HG03135 (cell line): ENCODE results near the gene NMD3.

Source experiments
- ATAC-seq: cut with Tn5 transposase; IDR thresholded peaks from one replicate; pipeline ENCODE4 v1.9.1; 2021; ENCODE audit warnings: mild to moderate bottlenecking, moderate library complexity; ENCODE audit not compliant: unreplicated experiment

Gene NMD3

DNA sequence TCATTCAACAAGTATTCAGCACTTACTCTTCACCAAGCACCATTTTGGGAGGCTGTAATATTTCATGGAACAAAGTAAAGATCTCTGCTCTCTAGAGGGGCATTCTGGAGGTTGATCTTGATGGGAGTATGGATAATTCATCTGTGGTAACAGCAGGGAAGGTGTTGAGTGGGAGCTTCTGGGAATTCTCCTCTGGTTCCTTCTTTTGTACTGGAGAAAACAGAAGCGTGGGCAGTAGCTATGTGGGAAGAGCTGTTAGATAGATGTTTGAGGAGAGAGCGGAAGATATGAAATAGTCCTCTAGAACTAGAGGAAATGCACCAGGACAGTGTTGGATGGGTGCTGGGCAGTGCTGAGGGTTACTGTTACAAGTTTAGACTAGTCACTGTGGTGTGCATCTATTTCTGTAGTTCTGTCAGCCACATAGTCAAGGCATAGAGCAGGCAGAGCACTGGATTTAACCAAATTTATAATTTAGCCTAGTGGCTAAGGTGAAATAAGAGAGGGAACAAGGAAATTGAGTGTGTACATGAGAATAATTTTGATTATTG lies 9.6 kb downstream of the NMD3 start:
- no peak for ATAC-seq

DNA sequence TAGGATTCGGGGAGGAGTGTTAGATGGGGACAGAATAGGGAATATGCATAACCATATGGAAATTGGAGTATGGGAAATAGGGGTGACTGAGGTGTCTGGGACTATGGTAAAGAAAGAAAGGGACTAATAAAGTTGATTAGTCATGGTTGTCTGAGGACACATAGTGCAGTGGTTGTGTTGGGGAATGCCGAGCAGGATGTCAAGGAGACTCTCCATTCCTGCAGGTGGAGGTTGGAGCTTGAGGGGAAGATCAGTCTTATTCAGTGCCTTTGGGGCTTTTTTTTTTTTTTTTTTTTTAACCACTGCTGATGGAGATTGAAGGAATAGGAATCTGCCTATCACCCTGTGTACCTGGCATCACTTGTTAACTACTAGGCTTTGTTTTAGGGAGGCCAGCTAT lies 10.8 kb downstream of the NMD3 start:
- no peak for ATAC-seq

DNA sequence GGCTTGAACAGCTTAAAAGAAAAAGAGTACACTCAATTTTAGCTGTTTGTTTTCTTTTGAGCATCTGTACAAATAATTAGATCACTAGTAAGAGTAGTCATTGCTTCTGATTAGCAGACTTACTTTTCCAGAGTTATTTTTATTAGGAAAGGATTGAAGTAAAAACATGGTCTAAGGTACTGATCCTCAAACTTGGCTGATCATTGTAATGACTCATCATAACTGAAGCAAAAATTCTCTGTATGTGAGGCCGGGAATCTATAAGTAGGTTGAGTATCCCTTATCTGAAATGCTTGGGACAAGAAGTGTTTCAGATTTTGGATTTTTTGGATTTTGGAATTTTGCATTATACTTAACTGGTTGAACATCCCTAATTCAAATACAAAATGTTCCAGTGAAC lies 12.4 kb downstream of the NMD3 start:
- no peak for ATAC-seq

DNA sequence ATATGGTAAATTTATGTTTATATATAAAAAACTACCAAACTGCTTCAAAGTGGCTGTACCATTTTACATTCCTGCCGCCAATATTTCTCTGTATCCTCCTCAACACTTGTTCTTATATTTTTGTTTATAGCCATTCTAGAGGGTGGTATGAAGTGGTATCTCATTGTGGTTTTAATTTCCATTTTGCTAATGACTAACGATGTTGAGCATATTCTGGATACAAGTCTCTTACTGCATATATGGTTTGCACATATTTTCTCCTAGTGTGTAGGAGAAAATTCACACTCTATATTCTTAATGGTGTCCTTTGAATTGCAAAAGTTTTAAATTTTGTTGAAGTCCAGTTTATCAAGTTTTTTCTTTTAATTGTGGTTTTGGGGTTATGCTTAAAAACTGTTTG lies 15.1 kb downstream of the NMD3 start:
- ATAC-seq = no peak

DNA sequence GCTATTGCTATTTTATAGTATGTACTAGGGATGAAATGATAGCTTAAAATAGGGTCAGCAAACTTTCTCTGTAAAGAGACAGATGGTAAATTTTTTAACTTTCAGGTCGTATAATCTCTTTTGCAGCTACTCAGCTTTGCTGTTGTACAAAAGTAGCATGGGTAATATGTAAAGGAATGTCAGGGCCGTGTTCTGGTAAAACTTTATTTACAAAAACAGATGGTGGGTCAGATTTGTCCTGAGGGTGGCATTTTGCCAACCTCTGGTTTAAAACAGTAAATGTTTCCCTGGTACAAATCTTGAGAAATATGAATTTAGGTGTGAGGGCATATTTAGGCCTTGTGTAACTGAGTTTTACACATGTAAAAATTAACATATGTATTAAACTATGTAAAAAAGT lies 18.6 kb downstream of the NMD3 start:
- no peak for ATAC-seq

DNA sequence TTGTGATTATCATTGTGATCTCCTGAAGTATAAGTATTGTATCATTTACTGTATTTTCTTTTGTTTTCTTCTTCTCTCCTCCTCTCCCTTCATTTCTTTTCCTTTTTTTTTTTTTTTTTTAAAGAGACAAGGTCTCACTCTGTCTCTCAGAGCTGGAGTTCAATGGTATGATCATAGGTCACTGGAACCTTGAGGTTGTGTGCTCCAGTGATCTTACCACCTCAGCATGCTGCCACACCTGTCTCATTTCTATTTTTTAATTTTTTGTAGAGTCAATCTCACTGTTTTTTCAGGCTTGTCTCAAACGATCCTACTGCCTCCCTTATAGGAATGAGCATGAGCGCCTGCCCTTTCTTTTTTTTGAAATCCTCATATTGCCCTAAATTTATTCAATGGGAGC lies 23.4 kb downstream of the NMD3 start:
- ATAC-seq = no peak

DNA sequence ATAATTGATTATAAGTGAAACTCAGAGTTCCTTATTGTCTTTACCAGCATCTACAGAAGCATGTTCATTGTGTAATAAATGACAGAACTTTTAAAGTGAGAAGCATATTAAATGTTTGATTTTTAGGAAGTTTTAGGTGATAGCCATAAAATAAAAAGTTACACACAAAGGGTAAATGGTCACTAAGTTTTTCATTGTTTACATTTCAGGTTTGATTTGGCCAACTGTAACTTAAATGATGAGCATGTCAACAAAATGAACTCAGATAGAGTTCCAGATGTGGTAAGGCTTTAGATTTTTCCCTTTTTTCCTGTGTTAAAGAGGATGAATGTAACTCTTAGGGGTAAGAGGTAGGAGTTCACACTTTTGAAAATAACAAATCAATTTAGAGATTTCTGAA lies 25.9 kb downstream of the NMD3 start:
- ATAC-seq = no peak

DNA sequence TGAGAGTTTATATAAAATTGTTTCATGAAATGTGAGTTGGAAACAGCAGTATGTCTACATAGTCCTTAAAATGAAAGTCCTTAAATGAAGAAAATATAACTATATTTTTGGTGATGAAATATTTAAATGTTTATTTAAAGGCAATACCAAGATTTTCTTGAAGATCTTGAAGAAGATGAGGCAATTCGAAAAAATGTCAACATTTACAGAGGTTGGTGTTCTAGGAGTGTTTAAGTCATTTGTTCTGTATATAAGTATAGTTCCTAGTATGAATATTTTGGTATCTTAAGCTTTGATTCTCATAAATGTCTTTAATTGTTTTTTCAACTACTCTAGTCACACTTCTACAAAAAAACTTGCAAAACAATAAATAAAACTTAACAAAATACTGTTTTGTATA lies 29.0 kb downstream of the NMD3 start:
- no peak for ATAC-seq

DNA sequence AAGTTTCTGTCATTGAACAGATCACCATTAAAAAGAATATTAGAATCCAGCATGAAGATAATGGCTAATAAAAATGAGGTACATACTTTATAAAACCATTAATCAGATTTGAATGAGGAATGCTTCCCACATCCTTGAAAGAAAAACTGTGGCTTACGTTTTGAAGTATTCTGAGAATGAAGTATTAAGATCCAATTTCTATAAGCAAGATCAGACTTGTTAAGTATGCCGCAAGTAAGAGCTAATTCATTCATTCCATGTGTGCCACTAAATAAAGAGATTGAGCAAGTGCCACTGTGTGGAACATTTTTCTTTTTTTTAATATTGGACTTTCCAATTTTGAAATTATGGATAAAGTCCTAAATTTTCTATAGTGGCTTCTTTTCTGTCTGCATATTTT lies 30.6 kb downstream of the NMD3 start:
- no peak for ATAC-seq

DNA sequence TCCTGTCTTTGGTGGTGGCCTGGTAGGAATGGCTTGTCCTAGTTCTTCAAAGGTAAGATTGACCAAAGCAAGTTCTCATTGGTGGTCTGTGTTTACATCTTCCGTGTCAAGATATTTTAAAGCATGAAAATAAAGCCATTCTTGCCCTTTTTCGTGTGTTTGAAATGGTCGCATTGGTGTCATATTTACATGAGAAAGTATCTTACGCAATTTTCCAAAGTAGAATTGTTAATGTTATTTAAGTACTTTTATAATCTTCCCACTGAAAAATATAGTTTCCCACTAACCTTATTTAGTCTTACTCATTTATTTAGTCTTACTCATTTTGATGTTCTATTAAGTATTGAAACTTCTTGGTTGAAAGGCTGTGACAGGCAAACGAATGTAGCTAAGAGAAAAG lies 31.0 kb downstream of the NMD3 start:
- ATAC-seq = no peak

DNA sequence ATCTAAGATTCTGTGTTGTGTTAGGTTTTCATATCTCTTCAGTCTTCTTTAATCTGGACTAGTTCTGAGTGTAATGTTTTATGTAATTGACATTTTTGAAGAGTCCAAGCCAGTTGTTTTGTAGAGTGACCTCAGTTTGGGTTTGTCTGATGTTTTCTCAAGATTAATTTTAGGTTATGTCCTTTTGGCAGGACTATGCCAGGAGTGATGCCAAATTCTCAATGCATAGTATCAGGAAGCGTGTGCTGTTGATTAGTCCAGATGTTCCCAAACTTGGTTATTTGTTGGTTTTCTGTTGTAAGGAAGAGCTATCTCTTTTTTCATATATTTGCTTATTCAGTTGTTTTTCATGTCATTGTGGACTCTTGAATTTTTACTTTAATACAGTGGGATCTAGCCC lies 32.6 kb downstream of the NMD3 start:
- no peak for ATAC-seq

DNA sequence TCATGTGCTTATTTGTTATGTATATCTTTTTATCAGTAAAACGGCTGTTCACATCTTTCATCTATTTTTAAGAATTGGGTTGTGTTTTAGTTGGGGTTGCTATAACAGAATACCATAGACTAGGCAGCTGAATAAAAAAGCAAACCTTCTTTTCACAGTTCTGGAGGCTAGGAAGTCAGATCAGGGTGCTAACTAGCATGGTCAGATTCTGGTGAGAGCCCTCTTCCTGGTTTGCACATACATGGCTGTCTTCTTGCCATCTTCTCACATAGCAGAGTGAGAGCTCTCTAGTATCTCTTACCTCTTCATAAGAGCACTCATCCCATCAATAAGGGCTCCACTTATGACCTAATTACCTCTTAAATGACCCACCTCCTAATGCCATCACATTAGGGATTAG lies 33.8 kb downstream of the NMD3 start:
- ATAC-seq = no peak

DNA sequence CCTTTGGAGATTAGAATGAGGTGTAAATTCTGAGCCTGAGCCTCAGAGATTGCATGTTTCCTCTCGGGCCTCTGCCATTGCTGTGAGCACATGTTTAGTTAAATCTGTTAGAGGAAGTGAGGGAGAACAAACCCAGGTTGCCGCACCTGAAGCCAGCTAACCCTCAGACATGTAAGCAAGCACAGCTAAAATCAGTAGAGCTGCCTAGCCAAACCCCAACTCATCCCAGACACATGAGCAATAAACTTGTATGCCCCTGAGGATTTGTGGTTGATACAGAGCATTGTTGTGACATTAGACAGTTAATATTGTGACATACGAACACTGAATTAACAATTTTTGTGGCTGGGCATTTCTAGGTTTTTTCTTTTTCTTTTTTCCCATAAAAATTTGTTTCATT lies 41.9 kb downstream of the NMD3 start:
- ATAC-seq = no peak

DNA sequence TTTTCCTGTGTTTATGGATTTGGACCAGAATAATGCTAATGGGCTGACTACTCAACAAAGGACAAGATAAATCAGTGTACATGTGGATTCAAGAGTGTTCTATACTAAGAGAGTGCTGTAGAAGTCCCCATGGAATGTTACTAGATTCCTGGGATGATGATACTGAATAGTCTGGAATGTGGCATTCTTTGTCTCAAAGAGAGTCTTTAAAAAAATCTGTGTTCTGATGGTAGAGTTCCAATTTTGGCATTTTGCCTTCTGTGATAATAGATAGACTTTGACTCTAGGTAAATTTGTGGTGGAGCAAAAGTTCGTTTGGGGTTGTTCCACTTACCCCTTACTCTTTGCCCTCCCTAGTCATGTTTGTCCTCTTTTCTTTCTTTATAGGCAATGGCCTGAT lies 43.7 kb downstream of the NMD3 start:
- no peak for ATAC-seq

DNA sequence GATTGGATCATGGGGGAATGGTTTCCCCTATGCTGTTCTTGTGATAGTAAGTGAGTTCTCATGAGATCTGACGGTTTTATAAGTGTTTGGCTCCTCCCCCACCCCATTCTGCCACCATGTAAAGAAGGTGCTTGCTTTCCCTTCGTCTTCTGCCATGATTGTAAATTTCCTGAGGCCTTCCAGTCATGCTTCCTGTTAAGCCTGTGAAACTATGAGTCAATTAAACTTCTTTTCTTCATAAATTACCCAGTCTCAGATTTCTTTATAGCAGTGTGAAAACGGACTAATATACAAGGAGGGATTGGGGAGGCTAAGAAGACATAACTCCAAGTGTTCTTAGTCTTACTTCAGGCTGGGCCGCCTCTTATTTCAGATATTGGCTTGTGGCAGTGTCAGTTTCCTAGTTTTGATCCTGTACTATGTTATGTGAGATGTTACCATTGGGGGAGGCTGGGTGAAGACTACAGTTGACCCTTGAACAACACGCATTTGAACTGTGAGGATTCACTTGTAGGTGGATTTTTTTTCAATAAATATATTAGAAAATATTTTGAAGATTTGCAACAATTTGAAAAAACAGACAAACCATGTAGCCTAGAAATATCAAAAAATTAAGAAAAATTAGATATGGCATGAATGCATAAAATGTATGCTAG lies 44.9 kb downstream of the NMD3 start:
- ATAC-seq = no peak

DNA sequence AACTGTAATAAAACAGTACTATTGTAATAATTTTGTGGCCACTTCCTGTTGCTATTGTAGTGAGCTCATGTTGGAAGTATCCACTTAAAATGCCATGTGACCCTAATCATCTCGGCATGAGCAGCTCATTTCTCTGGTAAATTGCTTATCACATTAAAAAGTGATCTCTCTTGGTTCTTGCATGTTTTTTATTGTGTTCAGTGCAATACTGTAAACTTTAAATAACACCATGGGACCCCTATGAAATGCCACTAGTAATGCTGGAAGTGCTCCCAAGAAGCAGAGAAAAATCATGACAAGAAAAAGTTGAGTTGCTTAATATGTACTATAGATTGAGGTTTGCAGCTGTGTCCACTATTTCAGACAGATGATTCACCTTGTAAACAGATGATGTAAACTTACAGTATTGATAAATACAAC lies 45.6 kb downstream of the NMD3 start:
- no peak for ATAC-seq

DNA sequence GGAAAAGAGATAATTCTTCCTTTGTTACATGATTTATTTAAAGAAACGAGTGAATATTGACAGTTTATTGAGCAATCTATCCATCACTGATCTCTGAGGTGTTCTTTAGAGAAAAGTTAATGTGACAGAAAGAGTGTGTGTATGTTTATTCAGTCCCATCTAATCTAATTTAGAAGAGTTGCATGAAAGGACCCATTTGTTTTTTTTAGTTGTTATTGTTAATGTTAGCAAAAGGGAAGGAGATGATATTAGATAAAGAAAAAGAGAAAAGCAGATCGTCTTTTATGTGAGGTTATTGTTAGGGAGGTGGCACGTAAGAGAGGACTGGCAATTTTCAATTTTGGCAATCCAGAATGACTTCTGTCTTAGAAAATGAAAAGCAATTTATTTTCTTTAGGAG lies 46.5 kb downstream of the NMD3 start:
- no peak for ATAC-seq

DNA sequence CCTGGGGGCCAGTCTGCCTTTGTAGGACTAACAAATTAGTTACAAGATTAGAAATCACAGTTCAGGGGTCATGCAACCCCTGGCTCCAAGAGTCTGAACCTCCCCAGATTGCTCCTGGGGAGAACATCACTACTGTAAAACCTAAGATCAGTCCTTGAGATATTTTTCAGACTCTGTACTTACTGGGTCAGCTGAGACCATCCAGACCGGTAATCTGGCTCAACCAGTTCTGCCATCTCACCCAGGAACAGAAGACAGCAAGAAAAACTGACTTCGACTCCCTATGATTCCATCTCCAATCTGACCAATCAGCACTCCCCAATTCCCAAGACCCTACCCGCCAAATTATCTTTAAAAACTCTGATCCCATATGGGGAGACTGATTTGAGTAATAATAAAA lies 47.5 kb downstream of the NMD3 start:
- ATAC-seq = no peak

DNA sequence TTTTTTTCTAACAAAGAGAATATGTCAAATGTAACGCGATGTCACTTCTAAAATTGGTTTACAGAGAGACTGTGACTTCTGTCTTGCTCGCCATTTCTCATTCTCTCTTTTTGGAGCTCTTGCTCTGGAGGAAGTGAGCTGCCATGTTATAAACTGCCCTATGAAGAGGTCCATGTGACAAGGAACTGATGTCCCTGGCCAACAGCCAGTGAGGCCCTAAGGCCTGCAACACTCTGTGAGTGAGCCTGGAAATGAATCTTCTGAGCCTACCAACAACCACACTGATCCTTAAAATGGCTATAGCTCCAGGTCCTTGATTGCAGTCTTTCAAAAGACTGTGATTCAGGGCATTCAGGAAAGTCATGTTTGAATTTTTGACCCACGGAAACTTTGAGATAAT lies 49.9 kb downstream of the NMD3 start:
- ATAC-seq = no peak

DNA sequence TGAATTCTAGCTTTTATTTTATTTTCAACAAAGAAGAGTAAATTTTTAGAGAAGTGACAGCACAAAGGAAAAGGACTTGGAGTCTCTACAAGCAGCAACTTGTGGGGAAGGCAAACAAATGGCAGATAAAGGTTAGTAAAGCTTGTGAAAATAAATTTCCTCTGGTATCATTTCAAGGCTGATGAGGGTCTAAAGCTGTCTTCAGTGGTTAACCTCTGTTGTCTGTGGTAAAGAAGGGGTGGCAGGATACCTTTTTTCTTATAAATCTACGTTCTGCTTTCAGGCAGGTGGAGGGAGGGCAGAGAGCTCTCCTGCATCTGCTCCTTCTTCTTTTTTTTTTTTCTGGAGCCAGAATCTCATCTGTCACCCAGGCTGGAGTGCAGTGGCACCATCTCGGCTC lies 50.5 kb downstream of the NMD3 start:
- no peak for ATAC-seq

DNA sequence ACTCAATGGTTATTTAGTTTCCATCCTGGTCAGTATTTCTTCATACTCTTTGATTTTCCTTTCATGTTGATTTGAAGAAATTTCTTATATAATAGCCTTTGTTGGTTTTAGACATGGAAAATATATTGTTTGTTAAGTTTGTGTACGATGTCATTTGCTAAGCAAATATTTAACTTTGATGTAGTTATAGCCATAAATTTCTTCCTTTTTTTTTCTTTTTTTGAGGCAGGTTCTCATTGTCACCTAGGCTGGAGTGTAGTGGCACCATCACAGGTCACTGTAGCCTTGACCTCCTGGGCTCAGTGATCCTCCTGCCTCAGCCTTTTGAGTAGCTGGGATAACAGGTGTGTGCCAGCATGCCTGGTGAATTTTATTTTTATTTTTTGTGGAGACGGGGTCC lies 51.4 kb downstream of the NMD3 start:
- no peak for ATAC-seq

DNA sequence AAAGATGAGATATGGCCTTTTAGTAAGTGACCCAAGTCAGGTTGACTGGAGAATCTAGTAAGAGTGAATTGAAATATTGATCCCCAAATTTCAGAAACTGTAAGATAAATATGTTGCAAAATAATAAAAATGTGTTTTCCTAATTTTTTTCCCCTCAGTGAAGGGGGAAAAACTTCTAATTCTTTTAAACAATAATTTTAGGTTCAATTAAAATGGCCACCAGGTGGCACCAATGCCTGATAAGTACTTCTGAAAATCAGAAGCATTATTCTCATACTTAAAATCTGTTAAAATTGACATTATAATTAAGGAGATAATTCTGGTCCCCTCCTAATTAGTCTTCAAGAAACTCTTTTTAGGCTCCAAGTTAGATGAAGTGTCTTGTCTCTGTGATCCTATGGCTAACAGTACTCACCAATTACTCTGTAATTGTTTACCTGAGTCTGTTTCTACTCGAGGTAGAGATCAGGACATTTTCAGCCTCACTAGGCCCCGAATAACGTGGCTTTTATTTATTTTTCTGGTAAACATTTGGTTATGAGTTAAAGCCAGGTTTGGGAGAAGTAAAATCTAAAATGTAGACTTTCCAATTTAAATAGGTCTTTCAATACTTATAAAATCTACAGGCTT lies 52.6 kb downstream of the NMD3 start:
- ATAC-seq = no peak
